Endothelial cell of umbilical vein (primary cell): Measurements from ENCODE around the gene CAMK2G.

Experiments
- EZH2 ChIP-seq: IDR thresholded peaks from 2 replicates; pipeline ENCODE4 v1.6.1; 2012; ENCODE audit warnings: borderline replicate concordance, low read depth, mild to moderate bottlenecking, moderate library complexity, low read length, inconsistent platforms; ENCODE audit not compliant: severe bottlenecking
- FOS ChIP-seq: IDR thresholded peaks from 2 replicates; pipeline ENCODE4 v1.6.1; 2011; ENCODE audit warnings: mild to moderate bottlenecking, low read length, moderate library complexity, borderline replicate concordance; ENCODE audit not compliant: insufficient read depth
- POLR2A ChIP-seq: IDR thresholded peaks from 2 replicates; pipeline ENCODE4 v1.6.1; 2012; ENCODE audit warnings: low read depth, mild to moderate bottlenecking, control low read depth, low read length
- POLR2AphosphoS5 ChIP-seq: IDR thresholded peaks from 2 replicates; pipeline ENCODE4 v1.6.1; 2012; ENCODE audit warnings: low read depth, mild to moderate bottlenecking, control low read depth, low read length, moderate library complexity; ENCODE audit not compliant: insufficient read depth
- TF ChIP-seq, protein P1 (sequence below), 2 donors: IDR thresholded peaks; 1 replicate in 1 of 2; 2 replicates in 1 of 2; pipeline ENCODE4 v1.5.1; 2011; ENCODE audit warnings: low read length in 2 of 2, mild to moderate bottlenecking in 2 of 2, moderate library complexity in 2 of 2, control low read depth in 1 of 2, inconsistent platforms in 1 of 2, low read depth in 1 of 2; ENCODE audit not compliant: insufficient read depth in 1 of 2; ENCODE audit errors: extremely low read depth in 1 of 2

- TF ChIP-seq, protein P1, sequence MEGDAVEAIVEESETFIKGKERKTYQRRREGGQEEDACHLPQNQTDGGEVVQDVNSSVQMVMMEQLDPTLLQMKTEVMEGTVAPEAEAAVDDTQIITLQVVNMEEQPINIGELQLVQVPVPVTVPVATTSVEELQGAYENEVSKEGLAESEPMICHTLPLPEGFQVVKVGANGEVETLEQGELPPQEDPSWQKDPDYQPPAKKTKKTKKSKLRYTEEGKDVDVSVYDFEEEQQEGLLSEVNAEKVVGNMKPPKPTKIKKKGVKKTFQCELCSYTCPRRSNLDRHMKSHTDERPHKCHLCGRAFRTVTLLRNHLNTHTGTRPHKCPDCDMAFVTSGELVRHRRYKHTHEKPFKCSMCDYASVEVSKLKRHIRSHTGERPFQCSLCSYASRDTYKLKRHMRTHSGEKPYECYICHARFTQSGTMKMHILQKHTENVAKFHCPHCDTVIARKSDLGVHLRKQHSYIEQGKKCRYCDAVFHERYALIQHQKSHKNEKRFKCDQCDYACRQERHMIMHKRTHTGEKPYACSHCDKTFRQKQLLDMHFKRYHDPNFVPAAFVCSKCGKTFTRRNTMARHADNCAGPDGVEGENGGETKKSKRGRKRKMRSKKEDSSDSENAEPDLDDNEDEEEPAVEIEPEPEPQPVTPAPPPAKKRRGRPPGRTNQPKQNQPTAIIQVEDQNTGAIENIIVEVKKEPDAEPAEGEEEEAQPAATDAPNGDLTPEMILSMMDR (IDR thresholded peaks at IDR 0.05; ENCODE audit: extremely low read depth in 1 of 2, insufficient read depth in 1 of 2, low read depth in 1 of 2, low read length in 2 of 2), result no peak
- TF ChIP-seq POLR2A (no peak), POLR2AphosphoS5 (no peak), FOS (no peak), EZH2 (no peak)
Measured at GRCh38 chr10:73762915-73763314, 111.4 kb downstream of the CAMK2G start.
